B cell (primary cell): ENCODE data around the gene CFAP221. TPM values are rescaled to one million over a fixed set of nuclear protein-coding genes. Genes with fewer than 3 reads are reported as not detected.

Source experiments
- ATAC-seq: fragments of 200-7000 bp; cut with Tn5 transposase; one replicate; pipeline ENCODE4 v1.10.0; 2021; ENCODE audit warnings: low read depth, mild to moderate bottlenecking, moderate number of reproducible peaks, moderate library complexity
- CTCF ChIA-PET: fragments of 350-600 bp; sonication (Branson Sonifier 250); formaldehyde crosslinking; loops from one replicate; lab custom pipeline; 2021; ENCODE audit warnings: antibody characterized with exemption, inconsistent platforms; lab: Charles Lee
- POLR2A ChIA-PET: fragments of 350-600 bp; sonication (Branson Sonifier 250); formaldehyde crosslinking; loops from one replicate; lab custom pipeline; 2021; ENCODE audit warnings: antibody characterized with exemption; lab: Charles Lee
- DNase-seq: peaks from one replicate; pipeline ENCODE4 v3.0.0; 2013
- H2AFZ ChIP-seq: 2 replicates; pipeline ENCODE4 v1.6.1; 2012; ENCODE audit warnings: mild to moderate bottlenecking, low read depth, low read length; ENCODE audit not compliant: insufficient read depth, poor library complexity, severe bottlenecking
- H3K27ac ChIP-seq, 2 donors: 1 replicate in 1 of 2; 2 replicates in 1 of 2; pipeline ENCODE4 v1.5.1; 2012 to 2013; ENCODE audit warnings: low read length in 2 of 2, mild to moderate bottlenecking in 2 of 2, moderate library complexity in 1 of 2
- H3K27me3 ChIP-seq, 4 experiments: fragments of 200-600 bp in 1 of 4; sonication (generic) in 1 of 4; replicated peaks in 1 of 4; 1 replicate in 2 of 4; 2 replicates in 2 of 4; pipeline versions ENCODE4 v1.6.1 to v1.7.0; 2013 to 2016; ENCODE audit warnings: low read length in 3 of 4, mild to moderate bottlenecking in 2 of 4, mixed read lengths in 1 of 4, moderate library complexity in 1 of 4; ENCODE audit not compliant: insufficient read depth in 4 of 4, control insufficient read depth in 3 of 4; ENCODE audit errors: control extremely low read depth in 1 of 4
- H3K36me3 ChIP-seq, 2 experiments: replicated peaks in 1 of 2; 1 replicate in 1 of 2; 2 replicates in 1 of 2; pipeline versions ENCODE4 v1.6.1 to v1.7.1; 2013; ENCODE audit warnings: low read length in 1 of 2; ENCODE audit not compliant: insufficient read depth in 2 of 2, control insufficient read depth in 1 of 2; ENCODE audit errors: control extremely low read depth in 1 of 2, extremely low read depth in 1 of 2
- H3K4me1 ChIP-seq, 2 donors: fragments of 200-600 bp in 1 of 2; sonication (generic) in 1 of 2; 1 replicate in 1 of 2; 2 replicates in 1 of 2; pipeline versions ENCODE4 v1.5.1 to v1.6.1; 2013 to 2017; ENCODE audit warnings: low read length in 2 of 2; ENCODE audit not compliant: control insufficient read depth in 2 of 2, insufficient read depth in 2 of 2
- H3K4me2 ChIP-seq: replicated peaks from 2 replicates; pipeline ENCODE3; 2012; ENCODE audit warnings: mild to moderate bottlenecking, low read depth, low read length; ENCODE audit not compliant: poor library complexity, severe bottlenecking
- H3K4me3 ChIP-seq, 5 experiments: fragments of 200-600 bp in 1 of 5; sonication (generic) in 1 of 5; 1 replicate in 3 of 5; 2 replicates in 2 of 5; pipeline versions ENCODE4 v1.5.1 to v1.7.0; 2011 to 2016; ENCODE audit warnings: low read length in 4 of 5, mild to moderate bottlenecking in 4 of 5, low read depth in 2 of 5, control low read depth in 1 of 5, moderate library complexity in 1 of 5; ENCODE audit not compliant: insufficient read depth in 1 of 5; ENCODE audit errors: control extremely low read depth in 1 of 5, extremely low read depth in 1 of 5
- H3K79me2 ChIP-seq: fragments of 200-600 bp; sonication (generic); one replicate; pipeline ENCODE4 v1.6.0; 2016; ENCODE audit warnings: low read length; ENCODE audit not compliant: control insufficient read depth, insufficient read depth
- H3K9ac ChIP-seq: fragments of 200-600 bp; sonication (generic); 2 replicates; pipeline ENCODE4 v1.6.1; 2017; ENCODE audit warnings: mild to moderate bottlenecking, low read length, moderate library complexity
- H3K9me3 ChIP-seq, 3 donors: one replicate each; pipeline versions ENCODE4 v1.6.1 to v1.7.1; 2013; ENCODE audit warnings: low read length in 2 of 3; ENCODE audit not compliant: control insufficient read depth in 2 of 3, insufficient read depth in 1 of 3; ENCODE audit errors: control extremely low read depth in 1 of 3
- H4K20me1 ChIP-seq: 2 replicates; pipeline ENCODE4 v1.6.0; 2012; ENCODE audit warnings: mild to moderate bottlenecking, low read length; ENCODE audit not compliant: insufficient read depth, control insufficient read depth, poor library complexity, severe bottlenecking
- H3K27ac Mint-ChIP-seq: one replicate; pipeline ENCODE4 v1.8.0; 2021; ENCODE audit warnings: mixed read lengths
- H3K27me3 Mint-ChIP-seq: one replicate; pipeline ENCODE4 v1.8.0; 2021; ENCODE audit warnings: mixed read lengths
- H3K4me1 Mint-ChIP-seq: one replicate; pipeline ENCODE4 v1.8.0; 2021; ENCODE audit warnings: mixed read lengths
- H3K4me3 Mint-ChIP-seq: one replicate; pipeline ENCODE4 v1.8.0; 2021; ENCODE audit warnings: mixed read lengths
- H3K9me3 Mint-ChIP-seq: one replicate; pipeline ENCODE4 v1.8.0; 2022; ENCODE audit warnings: mixed read lengths; ENCODE audit not compliant: insufficient read depth
- EZH2 ChIP-seq: IDR thresholded peaks from 2 replicates; pipeline ENCODE4 v1.6.1; 2012; ENCODE audit warnings: borderline replicate concordance, low read depth, mild to moderate bottlenecking, moderate library complexity, low read length; ENCODE audit not compliant: insufficient read depth, poor library complexity, severe bottlenecking
- WGBS: methylation state at CpG from one replicate; pipeline ENCODE4 v1.1.5; 2013; ENCODE audit warnings: missing lambda C conversion rate; ENCODE audit not compliant: insufficient coverage; 5-methylcytosine and 5-hydroxymethylcytosine counted together
- intact Hi-C: fragments of 100-400 bp; cut with micrococcal nuclease; formaldehyde crosslinking; loops from one replicate; pipeline ENCODE4 v1.10.0; 2022
- polyA plus RNA-seq: library from polyadenylated mRNA; depleted of rRNA; stranded (reverse); fragments of >200 nt; gene quantifications from 2 replicates; pipeline ENCODE4 v1.2.3, GENCODE V29; 2012
- total RNA-seq, 2 donors: library from RNA; stranded (reverse); fragments of 120-200 nt in 1 of 2; gene quantifications; 1 replicate in 1 of 2; 2 replicates in 1 of 2; pipeline versions ENCODE4 v1.2.3 to v1.2.4, GENCODE V29; 2013 to 2022
- TF ChIP-seq, protein P1 (sequence below): fragments of 200-600 bp; IDR thresholded peaks from one replicate; pipeline ENCODE4 v1.8.0; 2022; ENCODE audit warnings: antibody characterized with exemption, mild to moderate bottlenecking

CFAP221 gene
- total and polyA plus RNA-seq, 2 donors (not counting 1 experiment from before 2014, with no cell fraction given) = not detected

GRCh38 chr2:119541476-119541875 lies 2.8 kb upstream of the CFAP221 start:
- intact Hi-C loops = no loop called here
- Histone ChIP-seq H3K4me2 (no peak overlapping the region), H3K4me1 (peaks cover 8% of the 10 kb centered on the region in 2 donors), H3K79me2 (no peaks in the 10 kb centered on the region), H3K27me3 (peaks cover 0 to 41% (median 14%) of the 10 kb centered on the region in 4 experiments), H3K9me3 (peaks cover 0 to 8% (median 0%) of the 10 kb centered on the region in 3 donors), H4K20me1 (no peaks in the 10 kb centered on the region), H3K36me3 (no peaks in the 10 kb centered on the region), H3K4me3 (no peak overlapping the region), H3K9ac (no peak overlapping the region), H2AFZ (no peak overlapping the region), H3K27ac (no peak overlapping the region)
- Mint-ChIP-seq H3K27ac (no peak overlapping the region), H3K9me3 (no peaks in the 10 kb centered on the region), H3K4me3 (no peak overlapping the region), H3K4me1 (peaks cover 11% of the 10 kb centered on the region), H3K27me3 (peaks cover 62% of the 10 kb centered on the region)
- ATAC-seq (no peak), DNase-seq (no peak)
- CTCF ChIA-PET = interaction anchor here (1.0 kb wide), 1 partner anchor 100 kb away, joined by 3 read pairs; no protein-coding TSS in a partner anchor
- no CpG with 5 or more reads among the region's 2 CpGs for WGBS
- POLR2A ChIA-PET = no interaction called here
- no peak for TF ChIP-seq EZH2
- TF ChIP-seq, protein P1, sequence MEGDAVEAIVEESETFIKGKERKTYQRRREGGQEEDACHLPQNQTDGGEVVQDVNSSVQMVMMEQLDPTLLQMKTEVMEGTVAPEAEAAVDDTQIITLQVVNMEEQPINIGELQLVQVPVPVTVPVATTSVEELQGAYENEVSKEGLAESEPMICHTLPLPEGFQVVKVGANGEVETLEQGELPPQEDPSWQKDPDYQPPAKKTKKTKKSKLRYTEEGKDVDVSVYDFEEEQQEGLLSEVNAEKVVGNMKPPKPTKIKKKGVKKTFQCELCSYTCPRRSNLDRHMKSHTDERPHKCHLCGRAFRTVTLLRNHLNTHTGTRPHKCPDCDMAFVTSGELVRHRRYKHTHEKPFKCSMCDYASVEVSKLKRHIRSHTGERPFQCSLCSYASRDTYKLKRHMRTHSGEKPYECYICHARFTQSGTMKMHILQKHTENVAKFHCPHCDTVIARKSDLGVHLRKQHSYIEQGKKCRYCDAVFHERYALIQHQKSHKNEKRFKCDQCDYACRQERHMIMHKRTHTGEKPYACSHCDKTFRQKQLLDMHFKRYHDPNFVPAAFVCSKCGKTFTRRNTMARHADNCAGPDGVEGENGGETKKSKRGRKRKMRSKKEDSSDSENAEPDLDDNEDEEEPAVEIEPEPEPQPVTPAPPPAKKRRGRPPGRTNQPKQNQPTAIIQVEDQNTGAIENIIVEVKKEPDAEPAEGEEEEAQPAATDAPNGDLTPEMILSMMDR = no peak

DNA sequence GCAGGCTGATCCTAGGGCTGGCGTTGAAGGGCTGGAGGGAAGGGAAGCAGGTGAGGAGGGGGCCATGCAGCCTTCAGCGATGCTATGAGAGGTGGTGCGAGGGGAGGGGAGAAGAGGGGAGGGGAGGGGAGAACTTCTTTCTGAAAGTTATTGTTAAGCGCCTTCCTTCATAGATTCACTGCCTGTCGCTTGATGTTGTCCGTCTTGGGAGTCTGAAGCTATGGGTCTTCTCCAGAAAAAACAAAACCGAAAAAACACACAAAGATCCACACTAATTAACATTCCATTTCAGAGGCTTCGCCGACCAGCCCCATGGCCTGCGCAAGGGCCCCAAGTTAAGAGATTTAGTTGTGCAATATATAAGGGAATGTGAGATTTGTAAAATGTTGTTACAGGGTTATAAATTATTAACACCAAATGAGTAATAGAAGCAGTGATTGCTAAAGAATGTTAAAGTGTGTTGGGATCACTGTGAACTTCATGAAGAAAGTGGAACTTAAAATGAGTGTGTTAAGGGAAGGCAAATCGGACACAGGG lies 758 bp downstream of the CFAP221 start:
- intact Hi-C loops = no loop called here
- ATAC-seq (no peak), DNase-seq (no peak)
- H3K27ac ChIP-seq = no peak overlapping the region
- H3K27me3 ChIP-seq = peaks cover 0 to 47% (median 15%) of the 10 kb centered on the region in 4 experiments
- TF ChIP-seq EZH2 = no peak
- TF ChIP-seq, protein P1 = no peak
- no peaks in the 10 kb centered on the region for H3K79me2 ChIP-seq
- peaks cover 58% of the 10 kb centered on the region for H3K27me3 Mint-ChIP-seq
- H3K36me3 ChIP-seq = no peaks in the 10 kb centered on the region
- no peak overlapping the region for H3K9ac ChIP-seq
- no peak overlapping the region for H2AFZ ChIP-seq
- H4K20me1 ChIP-seq = no peaks in the 10 kb centered on the region
- peak overlapping the region; percentile 35 for H3K4me3 Mint-ChIP-seq
- POLR2A ChIA-PET = no interaction called here
- peaks cover 8% of the 10 kb centered on the region in 2 donors for H3K4me1 ChIP-seq
- H3K9me3 Mint-ChIP-seq = no peaks in the 10 kb centered on the region
- peaks cover 0 to 8% (median 0%) of the 10 kb centered on the region in 3 donors for H3K9me3 ChIP-seq
- H3K4me1 Mint-ChIP-seq = peaks cover 11% of the 10 kb centered on the region
- H3K4me2 ChIP-seq = peak overlapping the region; percentile 73
- no peak overlapping the region for H3K4me3 ChIP-seq
- CTCF ChIA-PET = no interaction called here
- H3K27ac Mint-ChIP-seq = no peak overlapping the region
- WGBS = 45% methylated on average over 3 of the region's 11 CpGs
